Measurements from ENCODE around the gene FFAR1. TPM values are rescaled to one million over a fixed set of nuclear protein-coding genes. Genes with fewer than 3 reads are reported as not detected.

Gene FFAR1
- total and polyA plus RNA-seq, 2 experiments from 2014 or later = not detected

DNA sequence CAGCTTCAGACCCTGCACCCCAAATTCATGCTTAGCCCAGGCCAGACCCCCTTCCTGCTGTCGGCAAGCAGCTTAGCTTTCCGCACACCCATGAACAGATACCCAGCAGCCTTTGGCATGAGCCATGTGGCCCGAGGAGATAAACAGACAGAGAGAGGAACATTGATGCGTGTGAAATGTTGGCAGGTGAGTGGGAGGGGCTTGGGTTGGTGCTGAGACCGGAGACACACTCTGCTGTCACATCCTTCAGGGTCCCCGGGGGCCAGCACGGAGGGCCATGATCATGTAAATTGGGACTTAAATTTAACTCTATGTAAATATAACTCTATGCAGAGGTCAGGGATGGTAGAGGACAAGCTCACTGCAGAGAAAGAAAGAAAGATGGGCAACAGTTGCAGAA lies 17.2 kb upstream of the FFAR1 start:
- Histone ChIP-seq H3K9ac (no peak overlapping the region), H3F3A (ENCODE audit: insufficient read depth) (no peaks in the 10 kb centered on the region), H3K4me3 (no peak overlapping the region), H2AFZ (no peak overlapping the region), H3K4me1 (ENCODE audit: insufficient read depth) (no peaks in the 10 kb centered on the region), H3K36me3 (ENCODE audit: low read depth) (no peaks in the 10 kb centered on the region), H3K27ac (no peak overlapping the region), H3K79me2 (ENCODE audit: insufficient read depth) (no peaks in the 10 kb centered on the region), H3K27me3 (replicated peaks; ENCODE audit: insufficient read depth) (peaks cover 30% of the 10 kb centered on the region), H3K9me3 (ENCODE audit: low read depth) (no peaks in the 10 kb centered on the region), H3K4me2 (ENCODE audit: unreplicated experiment) (no peak overlapping the region), H4K20me1 (ENCODE audit: insufficient read depth) (no peaks in the 10 kb centered on the region), H3K9me2 (ENCODE audit: insufficient read depth) (no peaks in the 10 kb centered on the region)
- in situ Hi-C loops (cut with MboI) = no loop called here
- TF ChIP-seq EZH2phosphoT487 (IDR thresholded peaks at IDR 0.05; ENCODE audit: insufficient read depth, low read depth) (no peak), EZH2 (IDR thresholded peaks at IDR 0.05; ENCODE audit: insufficient read depth, poor library complexity, severe bottlenecking) (no peak)
- 46 to 50% methylated on average over 7 of the region's 7 CpGs for WGBS, 2 experiments (ENCODE audit: low coverage in 1 of 2, low lambda C conversion rate in 2 of 2, missing lambda C conversion rate in 2 of 2)
- DNase-seq = no peak

DNA sequence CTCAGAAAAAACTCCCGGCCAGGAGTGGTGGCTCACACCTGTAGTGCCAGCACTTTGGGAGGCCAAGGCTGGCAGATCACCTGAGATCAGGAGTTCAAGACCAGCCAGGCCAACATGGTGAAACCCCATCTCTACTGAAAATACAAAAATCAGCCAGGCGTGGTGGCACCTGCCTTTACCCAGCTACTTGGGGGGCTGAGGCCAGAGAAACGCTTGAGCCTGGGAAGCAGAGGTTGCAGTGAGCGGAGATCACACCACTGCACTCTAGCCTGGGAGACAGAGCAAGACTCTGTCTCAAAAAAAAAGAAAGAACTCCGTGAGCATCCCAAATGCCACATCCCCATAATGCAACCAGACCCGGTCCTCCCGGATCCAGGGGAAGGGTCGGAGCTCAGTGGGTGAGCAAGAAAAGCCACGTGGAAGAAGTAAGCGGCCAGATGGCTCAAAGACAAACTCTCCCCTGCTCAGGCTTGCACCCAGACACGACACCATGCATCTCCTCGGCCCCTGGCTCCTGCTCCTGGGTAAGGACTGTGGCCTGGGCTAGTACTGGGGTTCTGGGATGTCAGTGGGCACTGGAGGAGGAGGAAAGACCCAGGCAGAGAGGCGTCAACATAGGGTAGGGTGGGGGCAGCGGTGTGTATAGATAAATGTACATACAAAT lies 16.0 kb upstream of the FFAR1 start:
- H3K9ac ChIP-seq = no peak overlapping the region
- no peaks in the 10 kb centered on the region for H3K9me2 ChIP-seq (ENCODE audit: insufficient read depth)
- H3K4me3 ChIP-seq = no peak overlapping the region
- H3K27me3 ChIP-seq (replicated peaks; ENCODE audit: insufficient read depth) = peaks cover 21% of the 10 kb centered on the region
- no peaks in the 10 kb centered on the region for H3F3A ChIP-seq (ENCODE audit: insufficient read depth)
- WGBS, 2 experiments (ENCODE audit: low coverage in 1 of 2, low lambda C conversion rate in 2 of 2, missing lambda C conversion rate in 2 of 2) = 15 to 18% methylated on average over 14 of the region's 14 CpGs
- H3K9me3 ChIP-seq (ENCODE audit: low read depth) = no peaks in the 10 kb centered on the region
- H3K36me3 ChIP-seq (ENCODE audit: low read depth) = no peaks in the 10 kb centered on the region
- H2AFZ ChIP-seq = no peak overlapping the region
- no peak overlapping the region for H3K4me2 ChIP-seq (ENCODE audit: unreplicated experiment)
- no peak overlapping the region for H3K27ac ChIP-seq
- no peaks in the 10 kb centered on the region for H3K79me2 ChIP-seq (ENCODE audit: insufficient read depth)
- no peak for DNase-seq
- TF ChIP-seq EZH2 (IDR thresholded peaks at IDR 0.05; ENCODE audit: insufficient read depth, poor library complexity, severe bottlenecking) (no peak), EZH2phosphoT487 (IDR thresholded peaks at IDR 0.05; ENCODE audit: insufficient read depth, low read depth) (no peak)
- in situ Hi-C loops (cut with MboI) = no loop called here
- H3K4me1 ChIP-seq (ENCODE audit: insufficient read depth) = no peaks in the 10 kb centered on the region
- no peaks in the 10 kb centered on the region for H4K20me1 ChIP-seq (ENCODE audit: insufficient read depth)

- H2AFZ ChIP-seq = no peak overlapping the region
- 55 to 58% methylated on average over 12 of the region's 12 CpGs for WGBS, 2 experiments (ENCODE audit: low coverage in 1 of 2, low lambda C conversion rate in 2 of 2, missing lambda C conversion rate in 2 of 2)
- H4K20me1 ChIP-seq (ENCODE audit: insufficient read depth) = no peaks in the 10 kb centered on the region
- no peak overlapping the region for H3K9ac ChIP-seq
- no peaks in the 10 kb centered on the region for H3K9me2 ChIP-seq (ENCODE audit: insufficient read depth)
- in situ Hi-C loops (cut with MboI) = no loop called here
- H3K79me2 ChIP-seq (ENCODE audit: insufficient read depth) = no peaks in the 10 kb centered on the region
- H3K9me3 ChIP-seq (ENCODE audit: low read depth) = no peaks in the 10 kb centered on the region
- TF ChIP-seq EZH2 (IDR thresholded peaks at IDR 0.05; ENCODE audit: insufficient read depth, poor library complexity, severe bottlenecking) = no peak
- TF ChIP-seq EZH2phosphoT487 (IDR thresholded peaks at IDR 0.05; ENCODE audit: insufficient read depth, low read depth) = no peak
- no peak for DNase-seq
- H3K27ac ChIP-seq = no peak overlapping the region
- no peaks in the 10 kb centered on the region for H3K36me3 ChIP-seq (ENCODE audit: low read depth)
- H3K4me3 ChIP-seq = no peak overlapping the region
- no peak overlapping the region for H3K4me2 ChIP-seq (ENCODE audit: unreplicated experiment)
- H3F3A ChIP-seq (ENCODE audit: insufficient read depth) = no peaks in the 10 kb centered on the region
- H3K27me3 ChIP-seq (replicated peaks; ENCODE audit: insufficient read depth) = peaks cover 12% of the 10 kb centered on the region
- no peaks in the 10 kb centered on the region for H3K4me1 ChIP-seq (ENCODE audit: insufficient read depth)
Measured at GRCh38 chr19:35332817-35333216, 14.9 kb upstream of the FFAR1 start.

DNA sequence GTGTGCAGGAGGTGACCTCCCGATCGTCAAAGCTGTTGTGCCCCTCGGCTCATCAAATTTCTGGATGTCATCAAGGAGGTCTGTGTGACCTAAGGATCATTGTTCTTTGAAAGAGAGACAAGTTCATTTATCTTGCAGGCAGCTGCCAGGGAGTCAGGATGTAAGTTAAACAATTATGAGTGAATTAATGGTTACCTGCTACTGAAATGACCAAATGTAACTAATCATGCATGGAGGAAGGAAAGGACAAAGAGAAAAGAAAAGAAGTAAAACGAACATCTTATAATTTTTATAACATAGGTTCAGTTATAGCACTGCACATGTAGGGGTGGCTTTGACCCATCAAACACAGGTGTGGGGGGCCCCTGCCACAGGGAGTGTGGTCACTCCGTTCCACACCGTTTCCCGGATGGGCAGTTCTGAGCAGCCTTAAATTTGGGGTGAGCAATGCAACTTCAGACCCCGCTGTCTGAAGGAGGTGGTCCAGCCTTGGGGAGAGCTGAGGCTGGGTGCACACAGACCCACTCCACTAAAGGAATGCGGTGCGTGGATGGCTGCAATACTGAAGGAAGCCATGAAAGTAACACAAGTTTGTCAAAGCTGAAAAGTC lies 13.5 kb upstream of the FFAR1 start:
- TF ChIP-seq EZH2phosphoT487 (IDR thresholded peaks at IDR 0.05; ENCODE audit: insufficient read depth, low read depth) = no peak
- no peak for TF ChIP-seq EZH2 (IDR thresholded peaks at IDR 0.05; ENCODE audit: insufficient read depth, poor library complexity, severe bottlenecking)
- in situ Hi-C loops (cut with MboI) = no loop called here
- H4K20me1 ChIP-seq (ENCODE audit: insufficient read depth) = no peaks in the 10 kb centered on the region
- no peaks in the 10 kb centered on the region for H3K9me2 ChIP-seq (ENCODE audit: insufficient read depth)
- no peak overlapping the region for H3K9ac ChIP-seq
- DNase-seq = no peak
- no peak overlapping the region for H3K4me2 ChIP-seq (ENCODE audit: unreplicated experiment)
- no peaks in the 10 kb centered on the region for H3F3A ChIP-seq (ENCODE audit: insufficient read depth)
- H3K79me2 ChIP-seq (ENCODE audit: insufficient read depth) = no peaks in the 10 kb centered on the region
- no peak overlapping the region for H2AFZ ChIP-seq
- WGBS, 2 experiments (ENCODE audit: low coverage in 1 of 2, low lambda C conversion rate in 2 of 2, missing lambda C conversion rate in 2 of 2) = 80 to 82% methylated on average over 10 of the region's 10 CpGs
- no peak overlapping the region for H3K4me3 ChIP-seq
- no peaks in the 10 kb centered on the region for H3K9me3 ChIP-seq (ENCODE audit: low read depth)
- peaks cover 11% of the 10 kb centered on the region for H3K27me3 ChIP-seq (replicated peaks; ENCODE audit: insufficient read depth)
- H3K27ac ChIP-seq = no peak overlapping the region
- H3K4me1 ChIP-seq (ENCODE audit: insufficient read depth) = no peaks in the 10 kb centered on the region
- no peaks in the 10 kb centered on the region for H3K36me3 ChIP-seq (ENCODE audit: low read depth)

All from GM23248 (cell line).